Endodermal cell (in vitro differentiated cells): Measurements from ENCODE around the gene CENATAC. TPM values are rescaled to one million over a fixed set of nuclear protein-coding genes. Genes with fewer than 3 reads are reported as not detected.
"Not testable (repeated sequence)": the region's sequence is repeated elsewhere in the genome, so short reads cannot be mapped to it uniquely, and the experiment has no call there.

ENCODE experiments used
- DNase-seq: peaks from one replicate; pipeline ENCODE4 v3.0.0-alpha.2; 2017
- H3K27ac ChIP-seq: 2 replicates; pipeline ENCODE4 v1.5.1; 2013; ENCODE audit warnings: mild to moderate bottlenecking, low read depth, low read length, moderate library complexity
- H3K27me3 ChIP-seq: 2 replicates; pipeline ENCODE4 v1.6.1; 2013; ENCODE audit warnings: mild to moderate bottlenecking, low read length, moderate library complexity; ENCODE audit not compliant: insufficient read depth, control insufficient read depth, poor library complexity, severe bottlenecking
- H3K36me3 ChIP-seq: 2 replicates; pipeline ENCODE4 v1.7.0; 2013; ENCODE audit warnings: mild to moderate bottlenecking, low read length, moderate library complexity; ENCODE audit not compliant: control insufficient read depth, insufficient read depth
- H3K4me1 ChIP-seq: one replicate; pipeline ENCODE4 v1.7.0; 2013; ENCODE audit warnings: low read length; ENCODE audit not compliant: control insufficient read depth, insufficient read depth
- H3K4me3 ChIP-seq: 2 replicates; pipeline ENCODE4 v1.5.1; 2013; ENCODE audit warnings: mild to moderate bottlenecking, low read length, moderate library complexity
- H3K9ac ChIP-seq: 2 replicates; pipeline ENCODE4 v1.6.1; 2013; ENCODE audit warnings: mild to moderate bottlenecking, low read length, moderate library complexity; ENCODE audit not compliant: poor library complexity, severe bottlenecking; ENCODE audit errors: extremely low read depth
- H3K9me3 ChIP-seq: 2 replicates; pipeline ENCODE4 v1.6.1; 2013; ENCODE audit warnings: mild to moderate bottlenecking, low read length, moderate library complexity; ENCODE audit not compliant: control insufficient read depth
- H3K27ac Mint-ChIP-seq: 2 replicates; pipeline ENCODE4 v1.8.0; 2020; ENCODE audit warnings: mixed read lengths
- H3K27me3 Mint-ChIP-seq: 2 replicates; pipeline ENCODE4 v1.8.0; 2021; ENCODE audit warnings: mild to moderate bottlenecking, mixed read lengths; ENCODE audit not compliant: insufficient read depth
- H3K36me3 Mint-ChIP-seq: 2 replicates; pipeline ENCODE4 v1.8.0; 2020; ENCODE audit warnings: low read depth, mixed read lengths
- H3K4me1 Mint-ChIP-seq: 2 replicates; pipeline ENCODE4 v1.8.0; 2020; ENCODE audit warnings: mixed read lengths
- H3K4me3 Mint-ChIP-seq: 2 replicates; pipeline ENCODE4 v1.8.0; 2020; ENCODE audit warnings: mild to moderate bottlenecking, moderate library complexity, mixed read lengths
- H3K9me3 Mint-ChIP-seq: 2 replicates; pipeline ENCODE4 v1.8.0; 2020; ENCODE audit warnings: mild to moderate bottlenecking, mixed read lengths
- CTCF ChIP-seq: fragments of 200-600 bp; sonication (generic); conservative IDR thresholded peaks from 2 replicates; pipeline ENCODE4 v1.5.0; 2021; ENCODE audit warnings: antibody characterized with exemption, mild to moderate bottlenecking
- WGBS, 2 experiments: methylation state at CpG; one replicate each; pipeline versions ENCODE4 v1.1.5 to v1.1.7; 2013; ENCODE audit warnings: missing lambda C conversion rate in 2 of 2, mixed read lengths in 1 of 2; ENCODE audit not compliant: insufficient coverage in 1 of 2, insufficient read length in 1 of 2; 5-methylcytosine and 5-hydroxymethylcytosine counted together
- total RNA-seq, 2 donors: library from RNA; stranded (reverse); fragmentation: NEBNext Ultra II Directional in 1 of 2; extraction: Animal tissue kit (Norgen Biotek cat#: 25700) in 1 of 2; gene quantifications; 2 replicates in 1 of 2; 3 replicates in 1 of 2; pipeline ENCODE4 v1.2.1, GENCODE V29; 2021

CENATAC gene
- total RNA-seq, 2 donors from 2014 or later = 38.7 to 43.3 TPM

GRCh38 chr11:119034813-119035212 is 36.9 kb downstream of the CENATAC start:
- Mint-ChIP-seq H3K36me3 (no peaks in the 10 kb centered on the region), H3K9me3 (no peaks in the 10 kb centered on the region), H3K4me1 (peaks cover 17% of the 10 kb centered on the region), H3K27me3 (no peaks in the 10 kb centered on the region), H3K4me3 (no peak overlapping the region), H3K27ac (no peak overlapping the region)
- Histone ChIP-seq H3K27me3 (no peaks in the 10 kb centered on the region), H3K9me3 (no peaks in the 10 kb centered on the region), H3K27ac (no peak overlapping the region), H3K36me3 (no peaks in the 10 kb centered on the region), H3K9ac (no peak overlapping the region), H3K4me3 (no peak overlapping the region), H3K4me1 (peaks cover 4% of the 10 kb centered on the region)
- DNase-seq = no peak
- TF ChIP-seq CTCF = no peak
- WGBS, 2 experiments = 90 to 93% methylated on average over 3 of the region's 3 CpGs

GRCh38 chr11:119038884-119039283 is 40.9 kb downstream of the CENATAC start:
- TF ChIP-seq CTCF = no peak
- H3K4me3 ChIP-seq = no peak overlapping the region
- H3K4me1 ChIP-seq = peaks cover 4% of the 10 kb centered on the region
- Mint-ChIP-seq H3K4me3 (peak overlapping the region; percentile 5), H3K4me1 (peaks cover 13% of the 10 kb centered on the region), H3K36me3 (no peaks in the 10 kb centered on the region), H3K27ac (peak overlapping the region; percentile 73), H3K27me3 (no peaks in the 10 kb centered on the region), H3K9me3 (no peaks in the 10 kb centered on the region)
- H3K27me3 ChIP-seq = no peaks in the 10 kb centered on the region
- no peaks in the 10 kb centered on the region for H3K9me3 ChIP-seq
- 75 to 94% methylated on average over 4 to 5 of the region's 5 CpGs for WGBS, 2 experiments
- peaks cover 3% of the 10 kb centered on the region for H3K36me3 ChIP-seq
- no peak overlapping the region for H3K9ac ChIP-seq
- no peak overlapping the region for H3K27ac ChIP-seq
- DNase-seq = no peak

- not testable (repeated sequence) for DNase-seq, H3K9me3 ChIP-seq, H3K4me1 ChIP-seq, H3K27ac ChIP-seq, H3K4me3 ChIP-seq, H3K36me3 Mint-ChIP-seq, H3K9ac ChIP-seq, H3K36me3 ChIP-seq, H3K27me3 Mint-ChIP-seq, H3K9me3 Mint-ChIP-seq, H3K27me3 ChIP-seq
- 66 to 95% methylated on average over 3 to 7 of the region's 11 CpGs for WGBS, 2 experiments
- Mint-ChIP-seq H3K27ac (peak overlapping the region; percentile 73), H3K4me3 (peak overlapping the region; percentile 5), H3K4me1 (peaks cover 14% of the 10 kb centered on the region)
These were observed 41.5 kb downstream of the CENATAC start for GRCh38 chr11:119039471-119039870.
